T-helper 9 cell (primary cell): ENCODE data around the gene GRIN1.
A peak's percentile ranks its signal among the peaks of the same experiment; 100 is the strongest.

Source experiments
- DNase-seq: peaks from one replicate; pipeline ENCODE4 v3.0.0-alpha.2; 2020

GRIN1 gene

GRCh38 chr9:137148661-137149060 is 9.7 kb downstream of the GRIN1 start:
- DNase-seq: no peak

GRCh38 chr9:137149363-137149762 is 10.4 kb downstream of the GRIN1 start:
- DNase-seq: no peak

GRCh38 chr9:137149942-137150616 is 11.1 kb downstream of the GRIN1 start:
- DNase-seq: no peak

GRCh38 chr9:137150617-137151457 is 11.9 kb downstream of the GRIN1 start:
- no peak for DNase-seq

- DNase-seq: no peak
Observed at GRCh38 chr9:137152844-137153405, 14.0 kb downstream of the GRIN1 start.

GRCh38 chr9:137156567-137157375 is 17.8 kb downstream of the GRIN1 start:
- peak; percentile 45 for DNase-seq

- DNase-seq: no peak
Observed at GRCh38 chr9:137157618-137158415, 18.9 kb downstream of the GRIN1 start.

- no peak for DNase-seq
Observed at GRCh38 chr9:137158625-137159024, 19.7 kb downstream of the GRIN1 start.

- no peak for DNase-seq
Observed at GRCh38 chr9:137159105-137160053, 20.4 kb downstream of the GRIN1 start.

- no peak for DNase-seq
Observed at GRCh38 chr9:137160054-137160425, 21.1 kb downstream of the GRIN1 start.

- DNase-seq: no peak
Observed at GRCh38 chr9:137160716-137161557, 22.0 kb downstream of the GRIN1 start.

GRCh38 chr9:137161558-137162486 is 22.9 kb downstream of the GRIN1 start:
- no peak for DNase-seq

- no peak for DNase-seq
Observed at GRCh38 chr9:137162505-137163364, 23.8 kb downstream of the GRIN1 start.

- DNase-seq: no peak
Observed at GRCh38 chr9:137163365-137163715, 24.4 kb downstream of the GRIN1 start.

GRCh38 chr9:137163805-137164204 is 24.9 kb downstream of the GRIN1 start:
- DNase-seq: no peak

- DNase-seq: no peak
Observed at GRCh38 chr9:137164370-137165249, 25.7 kb downstream of the GRIN1 start.
